ENCODE data around the gene CHP1. TPM values are rescaled to one million over a fixed set of nuclear protein-coding genes. Genes with fewer than 3 reads are reported as not detected.

The CHP1 gene
- 33.5 TPM for total RNA-seq

GRCh38 chr15:41230650-41231421 lies at the start of gene CHP1, which contains the start of gene EXD1:
Gene CHP1, plus strand, starts transcription at chr15:41231268. Its CDS starts 115 bp downstream, at chr15:41231383.
Gene EXD1, minus strand, starts transcription at chr15:41230757. Its CDS starts 4,182 bp downstream, at chr15:41226575.

Other genes with a start within 250 kb of the CHP1 start
- 38.2 TPM for gene INO80, start 115.0 kb upstream of the CHP1 start, total RNA-seq
- 0.63 TPM for gene EXD1, start 511 bp upstream of the CHP1 start, total RNA-seq
- 3.4 TPM for gene OIP5, start 101.3 kb downstream of the CHP1 start, total RNA-seq
- 34.4 TPM for gene NUSAP1, start 101.6 kb downstream of the CHP1 start, total RNA-seq
- 19.1 TPM for gene NDUFAF1, start 171.2 kb downstream of the CHP1 start, total RNA-seq
- gene RTF1, start 185.8 kb downstream of the CHP1 start, total RNA-seq: 61.7 TPM

All from parietal lobe (tissue), 1 donor.